ENCODE measurements around the gene AMY2B.
"Not testable (repeated sequence)": the region's sequence is repeated elsewhere in the genome, so short reads cannot be mapped to it uniquely, and the experiment has no call there.

Gene AMY2B

GRCh38 chr1:103627436-103627835, 56.0 kb downstream of the AMY2B start:
- DNase-seq = not testable (repeated sequence)
